GM10266 (cell line): ENCODE results near the gene CLIC5.
A peak's percentile ranks its signal among the peaks of the same experiment; 100 is the strongest.

Experiments
- DNase-seq: peaks from one replicate; pipeline ENCODE4 v3.0.0; 2012; ENCODE audit errors: extremely low spot score
- CTCF ChIP-seq: IDR thresholded peaks from 2 replicates; pipeline ENCODE4 v1.5.1; 2012; ENCODE audit warnings: mild to moderate bottlenecking, low read depth; ENCODE audit not compliant: control insufficient read depth, insufficient read depth; ENCODE audit errors: missing control alignments

The CLIC5 gene

DNA sequence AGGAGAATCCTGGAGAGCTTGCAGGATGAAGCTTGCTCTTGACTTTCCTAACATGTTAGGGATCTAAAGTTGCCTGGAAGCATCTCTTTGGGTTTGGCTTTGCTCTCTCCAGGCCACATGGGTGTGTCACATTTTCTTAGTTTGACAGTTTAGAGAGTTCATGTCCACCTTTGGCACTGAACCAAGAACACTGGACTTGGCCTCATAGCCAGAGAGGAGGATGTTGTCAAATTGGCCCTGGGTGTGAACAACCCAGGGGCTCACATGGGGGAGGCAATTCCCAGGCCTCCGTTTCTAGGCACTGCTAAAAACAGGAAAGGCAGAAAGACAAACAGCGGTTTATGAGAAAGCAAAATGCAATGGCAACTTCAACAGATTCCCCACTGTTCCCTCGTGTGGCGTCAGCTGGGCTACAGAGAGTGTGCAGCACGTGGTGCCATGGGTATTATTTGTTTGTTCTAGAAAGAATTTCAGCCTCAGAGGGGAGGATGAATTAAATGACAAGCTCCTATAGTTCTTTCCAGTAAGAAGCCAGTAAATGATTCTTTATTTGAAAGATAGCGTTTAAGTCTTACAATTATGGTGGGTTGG lies 93.9 kb downstream of the CLIC5 start:
- TF ChIP-seq CTCF, result no peak
- DNase-seq, result no peak

GRCh38 chr6:45920819-45921511 lies 94.7 kb downstream of the CLIC5 start:
- DNase-seq, result peak; percentile 36
- no peak for TF ChIP-seq CTCF

DNA sequence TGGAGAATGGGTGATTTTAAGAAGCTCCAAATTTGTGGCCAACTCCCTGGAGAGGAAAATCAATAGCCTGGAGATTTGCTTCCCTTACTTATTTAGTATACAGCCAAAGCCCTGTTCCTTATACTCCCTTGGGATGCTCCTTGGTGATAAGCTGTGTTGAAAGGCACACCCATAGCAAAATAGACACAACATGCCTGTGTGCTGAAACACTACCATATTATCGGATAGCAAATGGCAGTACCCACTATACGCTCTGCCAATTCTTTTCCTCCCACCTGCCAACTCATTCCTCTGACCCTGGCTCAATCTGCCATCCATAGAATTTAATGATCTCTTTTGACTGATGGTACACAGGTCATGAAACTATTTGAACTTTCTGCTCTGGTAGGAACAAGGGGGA lies 98.2 kb downstream of the CLIC5 start:
- no peak for DNase-seq
- no peak for TF ChIP-seq CTCF

GRCh38 chr6:45916692-45917091 lies 99.0 kb downstream of the CLIC5 start:
- DNase-seq, result no peak
- TF ChIP-seq CTCF, result no peak

DNA sequence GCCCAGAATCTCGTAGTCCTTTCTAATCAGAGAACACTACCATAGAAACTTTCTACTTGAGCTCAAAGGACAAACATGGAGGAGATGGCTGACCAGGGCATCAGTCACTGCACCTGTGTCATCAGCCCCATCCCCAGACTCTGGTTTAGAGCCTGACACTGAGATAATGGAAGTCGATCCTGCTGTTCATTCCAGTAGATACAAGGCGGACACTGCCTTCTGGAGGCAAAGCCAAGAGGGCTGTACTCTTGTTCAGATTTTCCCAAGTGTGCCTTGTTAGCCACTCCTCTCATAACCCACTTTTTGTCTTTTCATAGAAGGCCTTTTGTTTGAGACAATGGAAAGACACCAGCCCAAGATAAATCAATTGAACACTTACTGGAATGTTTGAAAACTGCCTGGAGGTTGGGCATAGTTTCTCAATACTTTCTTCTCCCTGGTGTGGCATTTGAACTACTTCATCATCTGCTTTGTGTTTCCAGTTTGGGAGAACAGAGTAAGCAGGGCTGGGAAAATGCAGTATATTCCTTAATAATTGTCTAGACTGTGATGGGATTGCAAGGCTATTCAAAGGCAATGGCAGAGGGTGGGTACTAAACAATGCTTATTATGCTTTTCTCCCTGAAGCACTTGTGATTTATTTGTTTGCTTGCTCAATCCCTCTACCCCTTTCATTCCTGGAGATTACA lies 99.7 kb downstream of the CLIC5 start:
- no peak for DNase-seq
- TF ChIP-seq CTCF, result no peak

DNA sequence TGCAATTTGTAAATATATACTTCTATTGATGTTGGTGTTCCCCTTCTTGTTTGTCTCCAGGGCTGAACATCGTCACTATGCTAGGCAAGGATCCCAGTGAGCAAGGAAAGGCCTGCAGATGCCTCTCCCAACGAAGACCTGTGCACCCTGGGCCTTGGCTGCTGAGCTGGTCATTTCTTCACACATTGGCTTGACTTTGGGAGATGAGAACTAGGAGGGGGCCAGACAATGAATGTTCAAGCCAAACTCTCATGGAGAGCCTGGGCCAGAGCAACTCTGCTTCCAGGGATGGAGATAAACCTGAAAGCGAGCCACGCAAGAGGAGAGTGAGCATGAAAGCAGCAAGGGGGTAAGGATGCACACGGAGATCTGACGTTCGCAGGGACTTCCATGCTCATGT lies 104.0 kb downstream of the CLIC5 start:
- no peak for TF ChIP-seq CTCF

GRCh38 chr6:45903959-45904358 lies 111.7 kb downstream of the CLIC5 start:
- no peak for TF ChIP-seq CTCF
- no peak for DNase-seq

More for the DNA sequence above, 104.0 kb downstream of the CLIC5 start:
- no peak for DNase-seq
